ENCODE results near the gene GATA6.
"Not testable (repeated sequence)": the region's sequence is repeated elsewhere in the genome, so short reads cannot be mapped to it uniquely, and the experiment has no call there.

GATA6 gene

GRCh38 chr18:22195052-22195451 is 25.7 kb downstream of the GATA6 start:
- no peak for DNase-seq (ENCODE audit: low read depth)
- no peak overlapping the region for H3K4me3 ChIP-seq (ENCODE audit: low read length)
- no peak for TF ChIP-seq CTCF (IDR thresholded peaks at IDR 0.05; ENCODE audit: insufficient read depth, low read depth, low read length, missing control alignments)

GRCh38 chr18:22196943-22197342 is 27.6 kb downstream of the GATA6 start:
- H3K4me3 ChIP-seq (ENCODE audit: low read length); DNase-seq (ENCODE audit: low read depth): not testable (repeated sequence)

- TF ChIP-seq CTCF (IDR thresholded peaks at IDR 0.05; ENCODE audit: insufficient read depth, low read depth, low read length, missing control alignments) = no peak
- no peak for DNase-seq (ENCODE audit: low read depth)
- H3K4me3 ChIP-seq (ENCODE audit: low read length) = no peak overlapping the region
Observed at GRCh38 chr18:22197668-22198067, 28.3 kb downstream of the GATA6 start.

- TF ChIP-seq CTCF (IDR thresholded peaks at IDR 0.05; ENCODE audit: insufficient read depth, low read depth, low read length, missing control alignments) = no peak
- H3K4me3 ChIP-seq (ENCODE audit: low read length) = no peak overlapping the region
- DNase-seq (ENCODE audit: low read depth) = no peak
Observed at GRCh38 chr18:22198163-22198562, 28.8 kb downstream of the GATA6 start.

GRCh38 chr18:22199005-22199404 is 29.6 kb downstream of the GATA6 start:
- no peak for DNase-seq (ENCODE audit: low read depth)
- no peak overlapping the region for H3K4me3 ChIP-seq (ENCODE audit: low read length)
- TF ChIP-seq CTCF (IDR thresholded peaks at IDR 0.05; ENCODE audit: insufficient read depth, low read depth, low read length, missing control alignments) = no peak

- DNase-seq (ENCODE audit: low read depth) = no peak
- TF ChIP-seq CTCF (IDR thresholded peaks at IDR 0.05; ENCODE audit: insufficient read depth, low read depth, low read length, missing control alignments) = no peak
Observed at GRCh38 chr18:22200611-22201225, 31.3 kb downstream of the GATA6 start.

GRCh38 chr18:22203035-22203434 is 33.6 kb downstream of the GATA6 start:
- TF ChIP-seq CTCF (IDR thresholded peaks at IDR 0.05; ENCODE audit: insufficient read depth, low read depth, low read length, missing control alignments) = no peak
- no peak overlapping the region for H3K4me3 ChIP-seq (ENCODE audit: low read length)
- DNase-seq (ENCODE audit: low read depth) = no peak

More at GRCh38 chr18:22200611-22201225, 31.3 kb downstream of the GATA6 start:
- no peak overlapping the region for H3K4me3 ChIP-seq (ENCODE audit: low read length)

Data from epithelial cell of esophagus (primary cell).